ENCODE data around the gene ILK. TPM values are rescaled to one million over a fixed set of nuclear protein-coding genes. Genes with fewer than 3 reads are reported as not detected.

Gene ILK
- total and polyA plus RNA-seq, 2 donors (not counting 3 experiments of a cell fraction or from before 2014, with no cell fraction given) = 221 to 296 TPM

DNA sequence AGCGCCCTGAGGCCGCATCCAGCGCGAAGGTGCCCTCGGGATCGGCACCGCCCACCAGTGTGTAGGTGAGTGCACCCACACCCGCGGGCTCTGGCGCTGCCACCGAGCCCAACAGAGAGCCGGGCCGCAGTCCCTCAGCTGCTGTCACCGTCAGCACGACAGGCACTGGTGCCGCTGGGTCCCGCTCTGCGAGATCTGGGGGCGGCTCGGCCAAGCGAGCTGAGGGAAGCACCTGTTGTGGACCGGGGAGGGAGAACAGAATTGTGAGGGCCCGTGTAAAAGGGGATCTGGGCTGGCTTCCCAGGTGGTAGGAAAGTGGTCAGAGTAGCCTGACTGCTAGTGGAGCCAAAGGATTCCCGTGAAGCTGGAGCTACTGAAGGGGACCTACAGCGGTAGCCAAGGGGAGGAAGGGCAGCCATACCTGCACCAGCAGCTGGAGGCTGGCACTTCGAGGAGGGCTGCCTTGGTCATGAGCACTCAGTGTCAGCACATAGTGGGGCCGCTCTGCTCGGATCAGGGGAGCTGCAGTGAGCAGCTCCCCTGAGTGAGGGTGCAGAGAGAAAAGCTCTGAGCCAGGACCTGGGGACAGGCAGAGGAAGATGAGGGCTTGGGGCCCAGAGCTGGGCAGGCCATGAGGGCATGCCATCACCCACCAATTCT lies 27.2 kb downstream of the ILK start:
- no peak overlapping the region for H3K4me3 ChIP-seq (replicated peaks in 1 of 3; ENCODE audit: insufficient read depth in 1 of 3, low read depth in 1 of 3, low read length in 3 of 3)
- no peaks in the 10 kb centered on the region for H3K27me3 ChIP-seq (ENCODE audit: control insufficient read depth in 2 of 2, insufficient read depth in 2 of 2, low read length in 2 of 2)
- DNase-seq (ENCODE audit: low read depth, low spot score) (no peak), FAIRE-seq (no peak)
- peaks cover 18% of the 10 kb centered on the region for H3K4me1 ChIP-seq (ENCODE audit: control insufficient read depth, extremely low read depth, insufficient read depth, low read length)
- no TSS peak for BruUV-seq (replicated peaks)
- H2AFZ ChIP-seq (ENCODE audit: low read depth, low read length) = no peak overlapping the region
- no peak for TF ChIP-seq MAX (IDR thresholded peaks at IDR 0.05; ENCODE audit: insufficient read depth, insufficient read length)
- TF ChIP-seq EZH2 (IDR thresholded peaks at IDR 0.05; ENCODE audit: borderline replicate concordance, low read depth, low read length, severe bottlenecking) = no peak
- TF ChIP-seq, protein P1, sequence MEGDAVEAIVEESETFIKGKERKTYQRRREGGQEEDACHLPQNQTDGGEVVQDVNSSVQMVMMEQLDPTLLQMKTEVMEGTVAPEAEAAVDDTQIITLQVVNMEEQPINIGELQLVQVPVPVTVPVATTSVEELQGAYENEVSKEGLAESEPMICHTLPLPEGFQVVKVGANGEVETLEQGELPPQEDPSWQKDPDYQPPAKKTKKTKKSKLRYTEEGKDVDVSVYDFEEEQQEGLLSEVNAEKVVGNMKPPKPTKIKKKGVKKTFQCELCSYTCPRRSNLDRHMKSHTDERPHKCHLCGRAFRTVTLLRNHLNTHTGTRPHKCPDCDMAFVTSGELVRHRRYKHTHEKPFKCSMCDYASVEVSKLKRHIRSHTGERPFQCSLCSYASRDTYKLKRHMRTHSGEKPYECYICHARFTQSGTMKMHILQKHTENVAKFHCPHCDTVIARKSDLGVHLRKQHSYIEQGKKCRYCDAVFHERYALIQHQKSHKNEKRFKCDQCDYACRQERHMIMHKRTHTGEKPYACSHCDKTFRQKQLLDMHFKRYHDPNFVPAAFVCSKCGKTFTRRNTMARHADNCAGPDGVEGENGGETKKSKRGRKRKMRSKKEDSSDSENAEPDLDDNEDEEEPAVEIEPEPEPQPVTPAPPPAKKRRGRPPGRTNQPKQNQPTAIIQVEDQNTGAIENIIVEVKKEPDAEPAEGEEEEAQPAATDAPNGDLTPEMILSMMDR (IDR thresholded peaks at IDR 0.05; ENCODE audit: extremely low read depth in 1 of 2, insufficient read depth in 1 of 2, low read depth in 1 of 2, low read length in 2 of 2) = no peak
- TF ChIP-seq JUN (IDR thresholded peaks at IDR 0.05; ENCODE audit: borderline replicate concordance, insufficient read depth, insufficient read length, low read depth) = no peak
- no peak for TF ChIP-seq MYC (IDR thresholded peaks at IDR 0.05; ENCODE audit: low read depth, low read length)
- no peak for TF ChIP-seq POLR2AphosphoS5 (IDR thresholded peaks at IDR 0.05; ENCODE audit: insufficient read depth, low read depth, low read length)
- TF ChIP-seq FOS (IDR thresholded peaks at IDR 0.05; ENCODE audit: borderline replicate concordance, insufficient read depth, low read length) = no peak
- TF ChIP-seq POLR2A (IDR thresholded peaks at IDR 0.05; ENCODE audit: low read depth, low read length) = no peak
- TF ChIP-seq GATA2 (IDR thresholded peaks at IDR 0.05; ENCODE audit: insufficient read depth, insufficient read length, low read depth, low read length) = no peak
- dilution Hi-C loops (cut with MboI; ENCODE audit: extremely low pct_ligation_motif_present, low sequenced_read_pairs) (no loop called here), intact Hi-C loops (cut with micrococcal nuclease) (no loop called here)
- H3K36me3 ChIP-seq (ENCODE audit: control insufficient read depth in 2 of 2, extremely low read depth in 1 of 2, insufficient read depth in 2 of 2, low read length in 2 of 2) = peaks cover 5 to 66% of the 10 kb centered on the region in 2 experiments
- POLR2A ChIA-PET = no interaction called here
- H3K79me2 ChIP-seq (ENCODE audit: control insufficient read depth, insufficient read depth, low read length) = no peaks in the 10 kb centered on the region
- no peaks in the 10 kb centered on the region for H4K20me1 ChIP-seq (replicated peaks; ENCODE audit: control insufficient read depth, extremely low read depth, insufficient read depth, low read length)
- no peaks in the 10 kb centered on the region for H3K9me1 ChIP-seq (replicated peaks; ENCODE audit: control insufficient read depth, extremely low read depth, insufficient read depth, low read length)
- no peaks in the 10 kb centered on the region for H3K9me3 ChIP-seq (replicated peaks; ENCODE audit: control insufficient read depth, insufficient read depth, low read length)
- CTCF ChIA-PET = interaction anchor here (0.7 to 1.4 kb wide), 5 partner anchors 10 to 100 kb away, joined by 3 to 4 read pairs (median 3); partner anchors contain the start of gene TPP1
- no peak overlapping the region for H3K9ac ChIP-seq (replicated peaks; ENCODE audit: extremely low read depth, insufficient read depth, low read length)
- H3K4me2 ChIP-seq (ENCODE audit: insufficient read depth, low read length) = no peak overlapping the region
- H3K27ac ChIP-seq (ENCODE audit: insufficient read depth, low read depth, low read length) = no peak overlapping the region

All from endothelial cell of umbilical vein (primary cell).